HCT116 (cell line): Measurements from ENCODE around the gene CCL8. TPM values are rescaled to one million over a fixed set of nuclear protein-coding genes. Genes with fewer than 3 reads are reported as not detected.

ENCODE experiments used
- total RNA-seq: library from RNA; stranded (reverse); gene quantifications from one replicate; pipeline ENCODE4 v1.2.1, GENCODE V29; 2021; ENCODE audit not compliant: unreplicated experiment

Gene CCL8
- total RNA-seq, 1 experiment from 2014 or later, result not detected

Other genes starting within 250 kb of the CCL8 start
- not detected for gene CCL2, start 64.2 kb upstream of the CCL8 start, total RNA-seq
- gene CCL7, start 49.2 kb upstream of the CCL8 start, total RNA-seq, result not detected
- not detected for gene CCL11, start 33.7 kb upstream of the CCL8 start, total RNA-seq
- gene CCL13, start 37.0 kb downstream of the CCL8 start, total RNA-seq, result not detected
- gene CCL1, start 43.8 kb downstream of the CCL8 start, total RNA-seq, result not detected